H1 (cell line): ENCODE results near the gene CDPF1.

Experiments used
- ATF3 ChIP-seq: IDR thresholded peaks from 2 replicates; pipeline ENCODE4 v1.6.1; 2011; ENCODE audit warnings: low read depth, mild to moderate bottlenecking, low read length; ENCODE audit not compliant: insufficient read depth
- EP300 ChIP-seq, 2 experiments: IDR thresholded peaks; 1 replicate in 1 of 2; 2 replicates in 1 of 2; pipeline ENCODE4 v1.6.1; 2011 to 2012; ENCODE audit warnings: low read depth in 2 of 2, low read length in 2 of 2, mild to moderate bottlenecking in 2 of 2, borderline replicate concordance in 1 of 2, inconsistent platforms in 1 of 2, moderate library complexity in 1 of 2
- POLR2A ChIP-seq, 2 experiments: IDR thresholded peaks; 1 replicate in 1 of 2; 2 replicates in 1 of 2; pipeline ENCODE4 v1.6.1; 2011; ENCODE audit warnings: low read depth in 2 of 2, low read length in 2 of 2, mild to moderate bottlenecking in 2 of 2; ENCODE audit errors: control extremely low read depth in 1 of 2
- POLR2AphosphoS5 ChIP-seq: IDR thresholded peaks from 2 replicates; pipeline ENCODE4 v1.6.1; 2011; ENCODE audit warnings: low read depth, low read length

- no peak for TF ChIP-seq ATF3
- no peak for TF ChIP-seq EP300 (IDR thresholded peaks at IDR 0.05; ENCODE audit: borderline replicate concordance in 1 of 2, low read depth in 2 of 2, low read length in 2 of 2)
- no peak for TF ChIP-seq POLR2AphosphoS5
- TF ChIP-seq POLR2A (IDR thresholded peaks at IDR 0.05; ENCODE audit: control extremely low read depth in 1 of 2, low read depth in 2 of 2, low read length in 2 of 2): no peak
Observed at GRCh38 chr22:46292173-46292572, 42.1 kb upstream of the CDPF1 start.
